GM18508 (cell line): Measurements from ENCODE around the gene HPX.

Experiments
- ATAC-seq: cut with Tn5 transposase; IDR thresholded peaks from one replicate; pipeline ENCODE4 v1.9.1; 2021; ENCODE audit warnings: moderate number of reproducible peaks; ENCODE audit not compliant: insufficient read depth, unreplicated experiment

The HPX gene, protein sequence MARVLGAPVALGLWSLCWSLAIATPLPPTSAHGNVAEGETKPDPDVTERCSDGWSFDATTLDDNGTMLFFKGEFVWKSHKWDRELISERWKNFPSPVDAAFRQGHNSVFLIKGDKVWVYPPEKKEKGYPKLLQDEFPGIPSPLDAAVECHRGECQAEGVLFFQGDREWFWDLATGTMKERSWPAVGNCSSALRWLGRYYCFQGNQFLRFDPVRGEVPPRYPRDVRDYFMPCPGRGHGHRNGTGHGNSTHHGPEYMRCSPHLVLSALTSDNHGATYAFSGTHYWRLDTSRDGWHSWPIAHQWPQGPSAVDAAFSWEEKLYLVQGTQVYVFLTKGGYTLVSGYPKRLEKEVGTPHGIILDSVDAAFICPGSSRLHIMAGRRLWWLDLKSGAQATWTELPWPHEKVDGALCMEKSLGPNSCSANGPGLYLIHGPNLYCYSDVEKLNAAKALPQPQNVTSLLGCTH

DNA sequence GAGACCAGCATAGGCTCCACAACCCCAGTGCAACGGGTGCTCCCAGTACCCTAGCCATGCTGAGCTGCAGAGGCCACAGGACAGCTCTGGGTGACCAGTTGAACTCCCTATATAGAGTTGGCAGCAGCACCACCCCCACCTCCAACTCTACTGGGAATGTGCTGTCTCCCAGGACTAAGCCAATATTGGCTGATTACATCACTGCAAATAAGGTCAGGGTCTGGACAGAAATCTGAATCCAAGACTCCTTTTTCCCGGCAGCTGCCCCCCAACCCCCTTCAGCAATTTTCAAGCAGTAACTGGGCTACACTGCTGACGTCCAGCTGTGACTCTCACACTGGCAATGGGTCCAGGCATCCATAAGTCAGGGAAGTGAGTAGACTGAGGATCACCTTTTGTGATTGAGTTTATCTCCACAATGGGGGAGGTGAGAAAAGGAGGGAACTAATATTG, at the start of gene HPX:
Gene HPX (minus strand): TSS at position 82 of the 453 bp plus-strand sequence. CDS start 24 bp downstream, at position 58.
- ATAC-seq: no peak

DNA sequence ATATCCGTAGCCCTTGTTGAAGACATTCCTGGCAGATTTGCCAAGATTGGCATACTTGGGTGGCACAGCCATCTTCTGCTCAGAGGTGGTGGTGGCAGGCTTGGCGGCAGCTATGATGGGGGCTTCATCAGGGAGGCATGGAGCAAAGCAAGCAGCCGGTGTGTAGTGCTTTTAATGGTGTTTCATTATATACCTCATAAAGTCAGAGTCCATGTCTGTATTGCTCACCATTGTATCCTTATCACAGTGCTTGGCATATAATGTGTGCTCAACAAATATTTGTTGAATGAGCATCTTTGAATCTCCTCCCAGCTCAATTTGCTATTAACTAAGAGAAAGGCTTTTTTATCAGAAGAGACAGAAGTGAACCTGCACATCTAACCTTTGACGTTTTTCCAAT, 48.5 kb upstream of the HPX start:
- no peak for ATAC-seq

DNA sequence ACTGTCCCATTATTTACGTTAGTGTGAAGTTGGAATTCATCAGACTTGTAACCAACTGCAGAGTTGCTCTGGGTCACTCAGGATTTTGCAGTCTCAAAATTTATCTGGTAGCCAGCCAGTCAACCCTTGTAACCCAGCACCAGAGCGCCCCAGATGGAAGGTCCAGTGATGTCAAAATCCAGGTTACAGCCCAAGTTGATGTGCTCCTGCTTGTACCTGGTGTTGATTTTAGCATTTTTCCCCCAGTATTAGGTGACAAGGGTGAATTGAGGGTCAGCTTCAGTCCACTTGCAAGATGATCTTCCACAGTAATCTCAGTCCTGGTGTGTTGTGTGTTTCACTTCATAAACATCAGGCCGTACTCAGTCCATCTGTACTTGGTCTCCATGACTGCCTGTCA, 48.0 kb upstream of the HPX start:
- ATAC-seq: no peak

DNA sequence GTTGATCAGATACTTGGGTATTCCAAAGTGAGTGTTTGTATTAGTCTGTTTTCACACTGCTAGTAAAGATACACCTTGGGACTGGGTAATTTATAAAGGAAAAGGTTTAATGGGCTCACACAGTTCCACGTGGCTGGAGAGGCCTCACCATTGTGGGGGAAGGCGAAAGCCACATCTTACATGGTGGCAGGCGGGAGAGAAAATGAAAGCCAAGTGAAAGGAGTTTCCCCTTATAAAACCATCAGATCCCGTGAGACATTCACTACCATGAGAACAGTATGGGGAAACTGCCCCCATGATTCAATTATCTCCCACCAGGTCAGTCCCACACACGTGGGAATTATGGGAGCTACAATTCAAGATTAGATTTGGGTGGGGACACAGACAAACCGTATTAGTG, 47.6 kb upstream of the HPX start:
- ATAC-seq: no peak

DNA sequence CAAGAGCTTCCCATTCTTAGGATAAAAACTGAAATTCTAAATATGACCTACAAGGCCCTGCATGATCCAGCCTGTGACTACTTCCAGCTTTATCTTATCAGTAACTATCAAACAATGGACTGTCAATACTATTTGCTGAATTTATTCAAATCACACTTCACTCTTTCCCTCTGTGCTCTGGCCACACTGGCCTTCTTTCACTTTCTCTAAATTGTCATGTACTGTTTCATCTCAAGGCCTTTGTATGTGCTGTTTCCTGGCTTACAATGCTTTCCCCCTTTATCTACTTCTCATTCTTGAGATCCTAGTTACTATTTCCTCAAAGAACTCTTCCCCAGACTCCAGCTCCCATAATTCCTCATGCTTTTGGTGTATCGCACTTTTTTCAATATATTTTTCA, 46.2 kb upstream of the HPX start:
- no peak for ATAC-seq

DNA sequence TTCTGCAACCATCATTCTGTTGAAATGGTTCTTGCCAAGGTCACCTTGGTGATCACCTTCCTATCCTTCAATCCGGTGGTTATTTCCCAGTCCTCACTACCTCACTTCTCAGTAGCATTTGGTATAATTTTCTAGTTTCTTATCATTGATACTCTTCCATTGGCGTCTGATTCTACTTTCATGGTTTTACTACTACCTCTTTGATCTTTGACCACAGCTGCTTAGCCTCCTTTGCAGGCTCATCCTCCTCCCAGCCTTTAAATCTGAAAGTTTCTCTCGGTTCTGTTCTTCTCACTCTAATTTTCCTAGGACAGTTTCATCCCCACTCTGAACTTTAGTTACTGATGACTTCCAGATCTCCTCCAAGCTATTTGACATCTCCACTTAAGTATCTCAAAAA, 45.5 kb upstream of the HPX start:
- ATAC-seq: no peak

DNA sequence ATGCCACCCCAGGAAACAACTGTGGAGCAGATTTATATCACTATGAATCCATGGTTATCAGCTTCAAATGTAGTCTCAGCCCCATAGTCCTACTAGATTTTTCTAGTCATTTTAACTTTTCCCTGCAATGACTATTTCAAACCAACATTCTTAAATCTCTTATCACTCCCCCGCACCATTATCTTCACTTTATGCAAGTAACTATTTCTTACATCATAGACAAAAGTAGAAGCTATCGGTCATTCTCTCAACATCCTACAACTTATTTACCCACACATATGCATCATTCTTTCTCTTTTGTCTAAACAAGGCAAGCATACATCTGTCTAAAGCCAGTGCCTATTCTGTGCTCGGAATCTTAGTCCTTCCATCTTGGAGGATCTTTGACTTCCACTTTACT, 44.9 kb upstream of the HPX start:
- no peak for ATAC-seq

DNA sequence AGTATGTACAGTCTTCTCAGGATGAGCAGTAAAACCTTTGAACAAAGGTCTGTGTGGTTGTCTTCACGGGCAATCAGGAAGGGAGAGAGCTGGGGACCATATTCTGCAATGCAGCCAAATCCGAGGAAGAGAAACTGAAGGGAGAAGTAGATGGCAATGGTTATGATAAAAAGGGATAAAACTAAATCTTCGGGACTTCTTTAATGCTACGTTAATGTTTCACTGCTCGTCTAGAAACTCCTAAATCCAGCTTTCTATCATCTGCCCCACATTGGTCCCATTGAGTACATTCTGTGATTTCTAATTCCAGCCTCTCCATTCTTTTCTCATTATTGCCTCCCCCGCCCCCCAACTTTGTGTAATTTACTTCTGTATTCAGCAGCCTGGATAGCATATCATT, 42.2 kb upstream of the HPX start:
- ATAC-seq: no peak

DNA sequence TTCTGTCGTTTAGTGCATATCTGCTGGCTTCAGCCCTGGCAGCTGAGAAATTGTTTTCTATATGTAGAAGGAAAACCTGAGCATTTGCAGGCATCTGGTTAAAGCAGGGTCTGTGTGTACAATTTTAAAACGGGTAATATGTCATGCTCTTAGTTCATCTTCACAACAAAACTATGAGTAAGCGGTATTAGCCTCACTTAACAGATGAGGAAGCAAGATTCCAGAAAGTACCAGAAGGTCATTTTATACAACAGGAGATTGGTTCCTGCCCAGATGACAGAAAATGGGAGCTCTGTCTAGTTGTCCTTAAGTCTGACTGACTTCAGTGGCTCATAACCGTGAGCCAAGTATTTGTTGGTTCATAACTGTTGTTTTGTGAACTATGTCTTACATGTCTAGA, 41.7 kb upstream of the HPX start:
- ATAC-seq: no peak

DNA sequence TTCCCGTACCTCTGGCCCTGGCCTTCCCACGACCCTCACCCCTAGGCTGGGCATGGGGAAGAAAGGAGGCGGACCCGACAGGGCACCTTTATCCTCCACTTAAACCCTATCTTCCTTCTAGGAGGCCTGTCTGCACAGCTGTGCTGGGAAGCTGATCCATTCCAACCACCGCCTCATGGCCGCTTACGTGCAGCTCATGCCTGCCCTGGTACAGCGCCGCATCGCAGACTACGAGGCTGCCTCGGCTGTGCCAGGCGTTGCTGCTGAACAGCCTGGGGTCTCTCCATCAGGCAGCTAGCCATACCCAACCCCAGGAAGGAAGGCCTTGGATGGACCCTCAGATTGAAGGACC, 41.1 kb upstream of the HPX start:
- no peak for ATAC-seq

DNA sequence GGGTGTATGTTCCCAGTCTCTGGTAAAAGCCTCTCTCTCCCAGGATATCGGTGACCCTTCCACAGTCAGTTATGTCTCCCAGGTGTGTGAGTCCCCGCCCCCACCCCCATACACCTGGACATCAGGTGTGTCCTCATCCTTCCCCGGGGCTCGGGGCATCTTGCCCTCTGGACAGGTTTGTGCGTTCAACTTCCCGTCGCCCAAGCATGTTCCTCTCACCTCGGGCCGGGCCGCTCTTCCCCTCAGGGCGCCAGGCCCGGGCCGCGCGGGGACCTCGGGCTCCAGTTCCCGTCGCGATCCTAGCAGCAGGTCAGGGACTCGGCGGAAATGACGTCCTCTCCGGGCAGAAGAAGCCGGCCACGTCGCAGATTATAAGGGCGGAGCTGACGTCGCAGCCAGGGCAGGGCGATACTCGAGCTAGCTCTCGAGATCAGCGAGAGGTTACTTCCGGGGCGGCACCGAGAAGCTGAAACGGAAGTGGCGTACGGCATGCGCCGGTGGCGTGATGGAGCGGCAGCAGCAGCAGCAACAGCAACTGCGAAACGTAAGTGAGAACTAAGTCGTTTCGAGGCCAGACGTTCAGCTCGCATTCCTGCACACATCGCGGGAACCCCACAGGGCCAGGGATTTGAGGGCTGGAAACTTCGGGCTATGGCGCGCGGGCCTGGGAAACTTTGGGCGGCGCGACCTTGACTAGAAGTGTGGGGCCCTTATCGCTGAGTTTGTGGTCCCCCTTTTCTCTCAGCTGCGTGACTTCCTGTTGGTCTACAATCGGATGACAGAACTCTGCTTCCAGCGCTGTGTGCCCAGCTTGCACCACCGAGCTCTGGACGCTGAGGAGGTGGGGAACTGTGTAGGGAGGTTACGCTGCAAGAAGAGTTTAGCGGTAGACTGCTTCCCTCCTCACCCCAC, 40.5 kb upstream of the HPX start, which contains the start of the genes ARFIP2 and TIMM10B:
Gene ARFIP2 (minus strand): TSS at position 320 of the 912 bp plus-strand sequence. CDS start 910 bp downstream, outside the sequence.
Gene TIMM10B (plus strand): TSS at position 490 of the 912 bp plus-strand sequence. CDS start 16 bp downstream, at position 506.
- ATAC-seq: peak; percentile 96

DNA sequence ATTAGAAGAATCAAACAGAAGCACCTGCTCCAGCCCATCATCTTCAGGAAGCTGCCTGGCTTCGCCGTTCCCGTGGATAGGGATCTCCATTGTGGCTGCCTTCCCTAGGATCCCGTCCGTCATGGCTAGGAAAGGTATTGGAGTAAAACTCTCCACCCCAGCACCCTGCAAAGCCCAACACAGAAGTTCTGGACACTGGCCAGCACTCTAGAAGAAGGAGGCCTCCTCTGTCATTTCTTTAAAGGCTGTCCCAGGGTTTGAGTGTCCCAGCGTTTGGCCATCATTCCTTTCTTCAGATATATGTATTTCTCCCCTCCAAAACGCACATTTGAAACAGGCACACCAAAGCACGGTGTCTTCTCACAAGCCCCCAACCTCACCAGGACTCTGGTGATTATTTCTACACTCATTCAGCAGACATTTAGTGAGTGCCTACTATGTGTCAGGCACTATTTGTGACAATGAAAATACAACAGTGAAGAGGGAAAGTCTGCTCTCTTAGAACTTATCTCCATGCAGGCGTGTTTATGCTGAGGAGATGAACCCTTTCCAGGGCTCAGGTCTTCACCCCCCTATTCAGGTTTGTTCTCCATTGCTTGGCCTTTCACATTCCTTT, 39.6 kb upstream of the HPX start:
- no peak for ATAC-seq

DNA sequence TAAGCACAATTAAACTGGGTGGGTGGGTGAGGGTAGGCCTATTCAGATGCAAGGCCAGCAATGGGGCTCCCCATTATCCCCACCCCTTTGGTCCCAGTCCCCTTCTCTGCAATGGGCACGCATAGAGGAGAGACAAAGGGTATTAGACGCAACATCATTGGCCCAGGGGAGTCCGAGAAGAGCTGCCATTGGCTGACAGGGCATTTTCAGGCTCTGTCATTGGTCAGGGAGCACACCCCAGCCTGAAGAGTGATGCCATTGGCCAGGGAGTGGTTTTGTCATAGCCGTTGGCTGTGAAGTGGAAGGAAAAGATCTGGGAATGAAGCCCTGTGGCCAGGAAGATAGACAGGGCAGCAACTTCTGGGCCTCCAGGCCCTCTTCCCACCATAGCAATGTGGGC, 35.8 kb upstream of the HPX start:
- no peak for ATAC-seq

DNA sequence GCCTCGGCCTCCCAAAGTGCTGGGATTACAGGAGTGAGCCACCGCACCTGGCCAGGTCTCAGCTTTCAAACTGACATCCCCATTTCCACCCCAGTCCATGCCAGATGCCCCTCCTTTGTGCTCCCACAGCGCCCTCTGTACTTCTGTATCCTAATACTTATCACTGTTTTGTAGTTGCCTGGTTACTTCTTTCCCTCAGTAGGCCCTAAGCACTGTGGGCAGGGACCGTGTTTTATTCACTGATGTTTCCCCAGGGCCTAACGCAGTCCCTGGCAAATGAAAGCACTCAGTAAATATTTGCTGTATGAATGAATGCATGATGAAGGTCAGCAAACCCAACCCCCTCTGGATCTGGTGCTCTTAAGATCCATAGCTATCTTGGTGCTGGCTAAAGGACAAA, 35.1 kb upstream of the HPX start:
- no peak for ATAC-seq

DNA sequence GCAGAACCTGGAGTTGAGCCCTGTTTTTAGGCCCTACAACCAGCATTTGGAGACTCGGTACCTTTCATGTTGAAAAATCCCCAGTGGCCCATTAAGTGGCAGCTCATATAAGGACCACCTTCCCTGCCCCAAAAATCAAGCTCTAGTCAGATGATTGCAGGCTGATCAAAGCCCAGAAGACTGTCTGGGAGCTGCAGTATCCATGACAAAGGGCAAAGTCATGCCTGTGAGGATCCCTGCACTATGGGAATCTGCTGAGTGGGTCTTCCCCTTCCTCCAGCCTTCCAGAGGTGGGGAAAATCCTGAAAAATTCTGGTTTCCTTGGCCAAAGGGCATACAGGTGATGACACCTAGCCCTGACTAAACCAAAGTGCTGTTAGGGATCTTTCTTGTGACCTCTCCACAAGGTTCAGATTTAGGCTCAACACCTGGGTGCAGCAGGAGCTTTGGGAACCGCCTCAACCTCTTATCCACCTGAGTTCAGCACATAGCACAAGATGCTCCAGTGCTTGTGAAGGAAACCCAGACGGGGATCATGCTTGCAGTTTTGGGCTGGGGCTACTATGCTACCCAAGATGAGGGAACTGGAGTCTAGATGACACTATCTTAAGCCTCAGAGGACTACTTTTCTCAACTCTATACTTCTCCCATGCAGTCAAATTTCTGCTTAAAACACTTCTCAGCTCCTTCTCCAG, 34.2 kb upstream of the HPX start:
- ATAC-seq: no peak

DNA sequence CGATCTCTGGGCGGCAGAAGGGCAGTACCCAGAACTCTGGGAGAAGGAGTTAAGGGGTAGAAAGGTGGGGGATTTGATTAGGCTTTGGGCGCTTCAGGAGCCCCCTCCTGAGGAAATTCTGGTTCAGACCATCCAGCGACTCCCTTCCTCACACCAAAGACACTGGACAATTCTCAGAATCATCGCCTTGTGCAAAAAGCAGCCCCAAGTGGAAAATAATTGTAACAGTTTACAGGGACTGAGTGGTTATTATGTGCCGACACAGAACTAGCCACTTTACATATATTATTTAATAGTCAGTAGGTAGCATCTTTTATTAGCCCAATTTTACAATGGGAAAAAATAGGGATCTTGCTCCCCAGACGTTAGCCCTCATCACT, 33.6 kb upstream of the HPX start:
- no peak for ATAC-seq

DNA sequence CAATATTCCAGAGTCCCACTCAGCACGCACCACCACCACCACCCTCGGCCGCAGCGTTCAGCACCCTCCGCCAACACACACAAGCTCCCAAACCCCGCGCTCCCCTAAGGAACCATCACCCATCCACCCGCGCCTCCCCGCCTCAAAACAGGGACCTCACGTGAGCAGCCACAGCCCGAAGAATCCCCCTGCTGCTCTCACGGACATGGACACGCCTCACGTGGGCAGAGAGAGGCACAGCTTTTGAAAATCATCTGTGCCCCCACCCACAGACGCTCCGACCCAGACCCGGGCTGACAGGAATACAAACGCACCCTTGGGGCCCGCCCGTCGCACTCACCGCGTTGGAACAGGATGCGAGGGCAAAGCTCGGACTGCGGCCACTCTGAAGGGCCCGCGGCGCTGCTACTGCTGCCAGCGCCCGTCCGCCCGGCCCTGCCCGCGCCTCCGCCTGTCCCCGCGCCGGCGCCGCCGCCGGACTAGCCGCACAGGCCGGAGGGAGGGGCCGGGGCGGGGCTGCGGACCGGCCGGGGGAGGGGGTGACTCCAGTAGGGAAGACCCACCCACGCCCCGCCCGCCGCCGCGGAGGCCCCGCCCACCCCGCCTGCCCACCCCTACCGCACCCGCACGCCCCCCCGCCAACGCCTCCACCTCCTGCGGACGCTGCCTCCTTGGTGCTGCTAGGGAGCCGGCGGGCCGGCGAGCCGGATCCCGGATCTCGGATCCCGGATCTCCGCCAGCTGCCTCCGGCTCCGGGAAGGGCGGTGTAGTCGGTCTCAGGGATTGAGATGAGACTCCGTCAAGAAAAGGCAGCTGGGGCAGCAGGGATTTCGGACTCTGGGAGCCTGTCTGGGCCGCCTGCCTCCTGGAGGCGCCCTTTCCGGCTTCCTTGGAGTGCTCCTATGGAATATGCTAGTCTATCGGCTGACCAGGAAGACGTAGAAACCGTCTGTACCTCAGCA, 32.9 kb upstream of the HPX start, which contains the start of gene TRIM3:
Gene TRIM3 (minus strand): TSS at position 491 of the 962 bp plus-strand sequence. CDS start 8,246 bp downstream, outside the sequence.
- no peak for ATAC-seq

DNA sequence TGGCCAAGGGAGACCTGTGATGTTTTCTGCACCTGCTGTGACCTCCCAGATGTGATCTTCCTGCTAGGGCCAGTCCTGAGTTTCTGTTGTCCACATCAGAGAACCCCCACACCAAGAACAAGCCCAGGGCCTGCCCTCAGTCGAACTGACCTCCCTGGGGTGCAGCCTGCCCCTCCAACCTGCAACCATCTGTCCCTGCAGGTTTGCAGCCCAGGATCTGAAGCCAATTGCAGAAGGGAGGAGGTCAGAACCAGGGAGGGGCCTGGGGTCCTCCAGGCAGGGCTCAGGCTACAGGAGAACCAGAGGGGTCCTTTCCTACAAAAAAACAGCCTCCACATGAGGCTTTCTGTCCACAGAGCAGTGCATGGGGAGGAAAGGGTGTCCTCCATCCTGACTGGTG, 32.1 kb upstream of the HPX start:
- no peak for ATAC-seq

DNA sequence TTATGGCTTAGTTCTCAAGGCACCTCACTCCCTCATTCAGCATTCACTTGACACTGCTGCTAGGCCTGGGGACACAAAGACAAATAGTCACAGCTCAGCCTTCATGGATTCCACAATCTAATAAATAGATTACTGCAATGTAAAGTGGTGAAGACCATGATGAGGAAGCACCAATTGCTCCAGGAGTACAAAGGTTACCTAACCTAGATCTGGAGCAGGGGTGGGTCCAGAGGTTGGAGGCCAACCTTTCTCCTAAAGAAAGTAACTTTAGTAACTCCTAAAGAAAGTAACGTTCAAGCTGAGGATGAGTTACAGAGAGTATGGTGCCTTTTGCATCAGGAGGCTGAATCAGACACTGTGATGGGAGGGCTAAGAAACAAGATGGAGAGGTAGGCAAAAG, 28.8 kb upstream of the HPX start:
- ATAC-seq: no peak
